GM23338 (cell line): ENCODE results near the gene FLRT2. TPM values are rescaled to one million over a fixed set of nuclear protein-coding genes. Genes with fewer than 3 reads are reported as not detected.

ENCODE experiments used
- ATAC-seq: fragments of 200-7000 bp; cut with Tn5 transposase; 3 replicates; pipeline ENCODE4 v1.9.1; 2020
- DNase-seq: peaks from one replicate; pipeline ENCODE4 v3.0.0-alpha.2; 2015; ENCODE audit warnings: low spot score
- H2AFZ ChIP-seq: fragments of 200-600 bp; sonication (generic); 2 replicates; pipeline ENCODE4 v1.8.0; 2016; ENCODE audit warnings: antibody characterized with exemption, mild to moderate bottlenecking, moderate library complexity
- H3F3A ChIP-seq: fragments of 200-600 bp; sonication (generic); replicated peaks from 2 replicates; pipeline ENCODE4 v1.8.0; 2017; ENCODE audit warnings: antibody characterized with exemption, mixed run types, low read depth
- H3K27ac ChIP-seq: fragments of 200-600 bp; sonication (generic); 2 replicates; pipeline ENCODE4 v1.6.1; 2016; ENCODE audit warnings: low read depth
- H3K27me3 ChIP-seq: fragments of 200-600 bp; sonication (generic); 2 replicates; pipeline ENCODE4 v1.8.0; 2016; ENCODE audit warnings: mild to moderate bottlenecking, mixed run types, moderate library complexity; ENCODE audit not compliant: insufficient read depth
- H3K36me3 ChIP-seq: fragments of 200-600 bp; sonication (generic); 2 replicates; pipeline ENCODE4 v1.8.0; 2016; ENCODE audit warnings: mild to moderate bottlenecking; ENCODE audit not compliant: insufficient read depth
- H3K4me1 ChIP-seq: fragments of 200-600 bp; sonication (generic); 2 replicates; pipeline ENCODE4 v1.8.0; 2016; ENCODE audit warnings: mild to moderate bottlenecking, moderate library complexity; ENCODE audit not compliant: insufficient read depth
- H3K4me2 ChIP-seq: fragments of 200-600 bp; sonication (generic); 2 replicates; pipeline ENCODE4 v1.7.1; 2017; ENCODE audit warnings: mixed run types
- H3K4me3 ChIP-seq: fragments of 200-600 bp; sonication (generic); 2 replicates; pipeline ENCODE4 v1.6.1; 2016; ENCODE audit warnings: mixed run types
- H3K79me2 ChIP-seq: fragments of 200-600 bp; sonication (generic); replicated peaks from 2 replicates; pipeline ENCODE4 v1.8.0; 2017; ENCODE audit warnings: mild to moderate bottlenecking; ENCODE audit not compliant: insufficient read depth
- H3K9me2 ChIP-seq: fragments of 200-600 bp; sonication (generic); 2 replicates; pipeline ENCODE4 v1.8.0; 2017; ENCODE audit not compliant: insufficient read depth
- H4K20me1 ChIP-seq: fragments of 200-600 bp; sonication (generic); replicated peaks from 2 replicates; pipeline ENCODE4 v1.8.0; 2017; ENCODE audit warnings: mild to moderate bottlenecking; ENCODE audit not compliant: insufficient read depth
- H3K27ac Mint-ChIP-seq: 2 replicates; pipeline ENCODE4 v1.8.0; 2020; ENCODE audit warnings: inconsistent platforms, mild to moderate bottlenecking, moderate library complexity, mixed read lengths
- H3K27me3 Mint-ChIP-seq: 3 replicates; pipeline ENCODE4 v1.8.0; 2022; ENCODE audit warnings: low read depth, mild to moderate bottlenecking, moderate library complexity, mixed read lengths, inconsistent platforms; ENCODE audit not compliant: insufficient read depth, poor library complexity
- H3K36me3 Mint-ChIP-seq: 3 replicates; pipeline ENCODE4 v1.8.0; 2021; ENCODE audit warnings: low read depth, mild to moderate bottlenecking, inconsistent platforms, moderate library complexity, mixed read lengths
- H3K4me1 Mint-ChIP-seq: 3 replicates; pipeline ENCODE4 v1.8.0; 2020; ENCODE audit warnings: mild to moderate bottlenecking, inconsistent platforms, mixed read lengths
- H3K4me3 Mint-ChIP-seq: 3 replicates; pipeline ENCODE4 v1.8.0; 2021; ENCODE audit warnings: moderate library complexity, mild to moderate bottlenecking, inconsistent platforms, mixed read lengths
- H3K9me3 Mint-ChIP-seq: 3 replicates; pipeline ENCODE4 v1.8.0; 2020; ENCODE audit warnings: moderate library complexity, mild to moderate bottlenecking, inconsistent platforms, mixed read lengths
- CREB1 ChIP-seq: fragments of 250-450 bp; sonication (Bioruptor Pico); IDR thresholded peaks from 2 replicates; pipeline ENCODE4 v1.5.0; 2020; ENCODE audit warnings: low read depth, mild to moderate bottlenecking, moderate library complexity
- CTCF ChIP-seq, 2 experiments: fragments of 200-600 bp in 1 of 2; sonication (generic) in 1 of 2; conservative IDR thresholded peaks; 2 replicates each; pipeline versions ENCODE4 v1.5.1 to v1.6.1; 2016 to 2017; ENCODE audit warnings: antibody characterized with exemption in 2 of 2, low read depth in 2 of 2, mild to moderate bottlenecking in 2 of 2, moderate library complexity in 1 of 2
- ETS1 ChIP-seq: IDR thresholded peaks from 2 replicates; pipeline ENCODE4 v1.6.1; 2016; ENCODE audit warnings: antibody characterized with exemption
- EZH2 ChIP-seq: fragments of 200-600 bp; sonication (generic); IDR thresholded peaks from one replicate; pipeline ENCODE4 v1.8.0; 2017; ENCODE audit warnings: antibody characterized with exemption, mild to moderate bottlenecking, low read depth; ENCODE audit not compliant: unreplicated experiment
- EZH2phosphoT487 ChIP-seq: fragments of 200-600 bp; sonication (generic); IDR thresholded peaks from one replicate; pipeline ENCODE4 v1.8.1; 2018; ENCODE audit warnings: antibody characterized with exemption; ENCODE audit not compliant: unreplicated experiment
- JUNB ChIP-seq: IDR thresholded peaks from one replicate; pipeline ENCODE4 v1.6.1; 2016; ENCODE audit warnings: antibody characterized with exemption; ENCODE audit not compliant: unreplicated experiment
- NANOG ChIP-seq: IDR thresholded peaks from 2 replicates; pipeline ENCODE4 v1.6.1; 2016; ENCODE audit warnings: antibody characterized with exemption, borderline replicate concordance
- POLR2AphosphoS5 ChIP-seq: IDR thresholded peaks from 2 replicates; pipeline ENCODE4 v1.6.1; 2016; ENCODE audit warnings: antibody characterized with exemption, low read depth
- REST ChIP-seq: IDR thresholded peaks from one replicate; pipeline ENCODE4 v1.6.1; 2018; ENCODE audit warnings: antibody characterized with exemption; ENCODE audit not compliant: unreplicated experiment
- STAT1 ChIP-seq: IDR thresholded peaks from one replicate; pipeline ENCODE4 v1.6.1; 2016; ENCODE audit warnings: antibody characterized with exemption; ENCODE audit not compliant: unreplicated experiment
- ZNF114 ChIP-seq: fragments of 250-450 bp; sonication (Bioruptor Pico); IDR thresholded peaks from 2 replicates; pipeline ENCODE4 v1.5.0; 2020; ENCODE audit warnings: mild to moderate bottlenecking, moderate library complexity
- ZNF331 ChIP-seq: fragments of 250-450 bp; sonication (Bioruptor Pico); IDR thresholded peaks from 2 replicates; pipeline ENCODE4 v1.5.0; 2020; ENCODE audit warnings: low read depth, mild to moderate bottlenecking, moderate library complexity
- ZNF462 ChIP-seq: fragments of 250-450 bp; sonication (Bioruptor Pico); IDR thresholded peaks from 2 replicates; pipeline ENCODE4 v1.5.0; 2020; ENCODE audit warnings: mild to moderate bottlenecking, moderate library complexity
- polyA plus RNA-seq: library from polyadenylated mRNA; unstranded; fragments of >200 nt; fragmentation: Nextera tagmentation; extraction: Ambion mirVana; gene quantifications from 2 replicates; pipeline ENCODE4 v1.2.1, GENCODE V29; 2016
- total RNA-seq: library from RNA; depleted of rRNA; stranded (reverse); fragments of >200 nt; shearing (Covaris generic); gene quantifications from 2 replicates; pipeline ENCODE4 v1.2.3, GENCODE V29; 2014

Gene FLRT2
- total and polyA plus RNA-seq, 2 experiments from 2014 or later = 4.3 to 7.4 TPM

- no peaks in the 10 kb centered on the region for H3K27me3 ChIP-seq
- H3K4me3 ChIP-seq = no peak overlapping the region
- no peaks in the 10 kb centered on the region for H4K20me1 ChIP-seq
- no peaks in the 10 kb centered on the region for H3K9me2 ChIP-seq
- H3K4me2 ChIP-seq = no peak overlapping the region
- DNase-seq (no peak), ATAC-seq (no peak)
- no peaks in the 10 kb centered on the region for H3F3A ChIP-seq
- no peak overlapping the region for H3K4me3 Mint-ChIP-seq
- peaks cover 9% of the 10 kb centered on the region for H3K4me1 ChIP-seq
- H3K9me3 Mint-ChIP-seq = no peaks in the 10 kb centered on the region; the same call in 2 of the 3 replicates
- H3K27me3 Mint-ChIP-seq = no peaks in the 10 kb centered on the region
- H2AFZ ChIP-seq = no peak overlapping the region
- H3K79me2 ChIP-seq = 0 out of 2 replicates have a peak, but pooled peaks cover 3% of the 10 kb centered on the region
- no peaks in the 10 kb centered on the region for H3K36me3 Mint-ChIP-seq
- H3K36me3 ChIP-seq = no peaks in the 10 kb centered on the region
- peaks cover 17% of the 10 kb centered on the region for H3K4me1 Mint-ChIP-seq
- 0 out of 2 replicates have a peak overlapping the region, but pooled peaks have one; percentile 21 for H3K27ac ChIP-seq
- peak overlapping the region; percentile 6; the same call in 1 of the 2 replicates for H3K27ac Mint-ChIP-seq
- TF ChIP-seq CTCF (conservative IDR thresholded peaks at IDR 0.05; ENCODE audit: low read depth in 2 of 2) (no peak), REST (no peak), ETS1 (no peak), ZNF462 (no peak), EZH2phosphoT487 (no peak), JUNB (no peak), ZNF114 (CRISPR knock-in tag) (no peak), NANOG (no peak), ZNF331 (CRISPR knock-in tag) (no peak), STAT1 (no peak), CREB1 (CRISPR knock-in tag) (no peak), POLR2AphosphoS5 (no peak), EZH2 (no peak)
Measured at GRCh38 chr14:85583380-85583779, 53.4 kb downstream of the FLRT2 start.
